IgD-negative memory B cell (primary cell): ENCODE measurements around the gene ZNF385D. TPM values are rescaled to one million over a fixed set of nuclear protein-coding genes. Genes with fewer than 3 reads are reported as not detected.
"Not testable (repeated sequence)": the region's sequence is repeated elsewhere in the genome, so short reads cannot be mapped to it uniquely, and the experiment has no call there.

Experiments
- H3K27ac Mint-ChIP-seq, 3 donors: one replicate each; pipeline ENCODE4 v1.8.0; 2020 to 2022; ENCODE audit warnings: mild to moderate bottlenecking in 3 of 3, mixed read lengths in 3 of 3, moderate library complexity in 1 of 3
- H3K27me3 Mint-ChIP-seq: one replicate; pipeline ENCODE4 v1.8.0; 2021; ENCODE audit warnings: mixed read lengths
- H3K36me3 Mint-ChIP-seq: one replicate; pipeline ENCODE4 v1.8.0; 2020; ENCODE audit warnings: mild to moderate bottlenecking, mixed read lengths
- H3K4me1 Mint-ChIP-seq, 3 donors: one replicate each; pipeline ENCODE4 v1.8.0; 2020 to 2022; ENCODE audit warnings: mixed read lengths in 3 of 3, mild to moderate bottlenecking in 1 of 3
- H3K4me3 Mint-ChIP-seq, 4 donors: one replicate each; pipeline ENCODE4 v1.8.0; 2020 to 2022; ENCODE audit warnings: mild to moderate bottlenecking in 4 of 4, mixed read lengths in 4 of 4, moderate library complexity in 3 of 4
- H3K9me3 Mint-ChIP-seq, 3 donors: one replicate each; pipeline ENCODE4 v1.8.0; 2020 to 2021; ENCODE audit warnings: mixed read lengths in 3 of 3, mild to moderate bottlenecking in 1 of 3
- polyA plus RNA-seq: library from polyadenylated mRNA; unstranded; fragments of 300-500 nt; fragmentation: Illumina TruSeq; gene quantifications from one replicate; pipeline ENCODE4 v1.2.3, GENCODE V29; 2021

Gene ZNF385D
- polyA plus RNA-seq, 1 donor from 2014 or later: 0.24 TPM

DNA sequence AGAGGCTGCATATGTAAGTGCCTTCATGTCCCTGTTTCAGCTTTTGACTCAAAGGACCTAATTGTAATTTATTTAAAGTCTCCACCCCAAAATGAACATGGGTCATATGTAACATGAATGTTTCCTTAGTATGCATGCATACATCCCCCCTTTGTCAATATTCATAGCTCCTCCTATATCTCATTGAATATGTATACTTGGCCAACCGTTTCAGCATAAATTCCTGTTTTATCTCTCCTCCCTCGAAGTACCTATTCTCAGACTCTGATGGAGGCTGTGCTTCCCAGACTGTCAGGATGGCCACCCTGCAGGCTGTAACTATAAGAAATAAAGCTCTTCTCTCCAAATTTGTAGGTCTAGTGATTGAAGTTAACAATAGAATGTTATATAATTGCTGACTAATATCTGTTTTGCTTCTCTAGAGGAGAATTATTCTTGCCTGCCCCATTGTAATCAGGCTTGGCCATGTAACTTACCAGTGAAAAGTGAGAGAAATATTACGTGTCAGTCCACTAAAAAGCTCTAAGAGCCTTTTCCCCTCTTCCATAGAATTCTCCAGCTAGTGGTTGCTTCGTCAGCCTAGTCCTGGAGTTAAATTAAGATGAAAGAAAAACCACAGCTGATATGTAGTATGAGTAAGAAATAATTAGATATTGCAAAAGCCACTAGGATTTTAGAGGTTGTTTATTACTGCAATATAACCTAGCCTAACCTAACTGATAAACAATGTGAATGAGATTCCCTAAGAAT lies 245.1 kb downstream of the ZNF385D start:
- Mint-ChIP-seq H3K36me3 (no peaks in the 10 kb centered on the region), H3K4me1 (no peaks in the 10 kb centered on the region), H3K9me3 (peaks cover 0 to 4% (median 2%) of the 10 kb centered on the region in 3 donors), H3K4me3 (no peak overlapping the region), H3K27me3 (no peaks in the 10 kb centered on the region), H3K27ac (no peak overlapping the region)

DNA sequence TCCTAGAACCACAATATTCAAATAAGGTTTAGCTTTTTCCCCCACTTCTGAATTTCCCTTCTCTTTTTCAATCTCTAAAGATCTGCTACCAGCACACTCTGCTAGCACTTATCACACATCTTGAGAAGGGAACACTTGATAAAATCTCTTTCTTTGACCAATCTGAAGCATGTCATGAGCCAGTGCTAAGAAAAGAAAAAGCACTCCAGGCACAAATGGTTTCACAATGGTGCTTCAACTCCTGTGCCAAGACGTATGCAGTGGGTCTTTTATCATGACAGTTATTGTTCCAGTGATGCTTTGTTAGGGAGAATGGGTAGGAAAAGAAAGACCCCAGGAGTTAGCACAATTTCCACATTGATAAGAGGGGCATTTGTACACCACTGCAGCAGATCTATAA lies 248.4 kb downstream of the ZNF385D start:
- Mint-ChIP-seq H3K27me3 (no peaks in the 10 kb centered on the region), H3K27ac (no peak overlapping the region), H3K4me3 (no peak overlapping the region), H3K4me1 (no peaks in the 10 kb centered on the region), H3K36me3 (peaks cover 1% of the 10 kb centered on the region), H3K9me3 (peaks cover 0 to 3% (median 0%) of the 10 kb centered on the region in 3 donors)

DNA sequence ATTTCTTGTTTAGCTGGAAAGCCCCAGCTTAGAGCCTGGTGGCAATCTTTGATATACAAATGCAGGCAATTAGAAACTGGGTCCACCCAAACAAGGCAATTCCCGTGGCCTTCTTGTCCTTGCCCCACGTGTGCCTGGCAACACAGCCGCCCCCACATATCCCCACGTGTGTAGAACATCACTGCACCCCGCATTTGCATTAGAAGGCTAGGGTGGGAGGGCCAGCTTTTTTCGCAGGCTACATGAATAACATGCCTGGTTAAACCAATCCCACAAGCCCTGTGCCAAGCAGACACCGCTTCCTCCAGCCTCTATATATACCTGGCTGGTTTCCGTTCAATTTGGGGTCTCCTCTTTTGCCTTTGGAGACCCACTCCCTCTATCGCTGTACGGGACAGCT lies 250.2 kb downstream of the ZNF385D start:
- H3K4me1 Mint-ChIP-seq: no peaks in the 10 kb centered on the region
- peaks cover 1% of the 10 kb centered on the region for H3K36me3 Mint-ChIP-seq
- no peak overlapping the region for H3K27ac Mint-ChIP-seq
- H3K27me3 Mint-ChIP-seq: no peaks in the 10 kb centered on the region
- H3K4me3 Mint-ChIP-seq: no peak overlapping the region
- peaks cover 0 to 3% (median 0%) of the 10 kb centered on the region in 3 donors for H3K9me3 Mint-ChIP-seq

DNA sequence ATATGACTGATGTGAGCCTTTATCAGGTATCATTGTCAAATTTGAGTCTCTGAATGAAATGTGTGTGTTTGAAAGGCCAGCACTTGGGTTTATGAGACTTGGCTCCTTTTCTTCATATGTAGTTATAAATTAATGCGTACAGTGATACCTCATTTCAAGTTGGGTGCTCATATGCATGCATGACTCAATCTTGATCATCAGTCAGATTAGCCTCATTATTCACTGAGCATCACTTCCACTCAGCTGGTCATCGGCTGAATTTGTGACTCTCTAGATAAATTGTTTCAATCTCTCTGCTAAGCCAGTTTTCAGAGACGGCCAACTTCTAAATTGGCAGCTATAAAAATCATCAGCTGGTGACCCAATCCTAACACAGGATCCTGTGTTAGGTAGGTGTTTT lies 260.3 kb downstream of the ZNF385D start:
- H3K4me3 Mint-ChIP-seq, H3K9me3 Mint-ChIP-seq, H3K4me1 Mint-ChIP-seq, H3K27ac Mint-ChIP-seq, H3K27me3 Mint-ChIP-seq, H3K36me3 Mint-ChIP-seq: not testable (repeated sequence)

DNA sequence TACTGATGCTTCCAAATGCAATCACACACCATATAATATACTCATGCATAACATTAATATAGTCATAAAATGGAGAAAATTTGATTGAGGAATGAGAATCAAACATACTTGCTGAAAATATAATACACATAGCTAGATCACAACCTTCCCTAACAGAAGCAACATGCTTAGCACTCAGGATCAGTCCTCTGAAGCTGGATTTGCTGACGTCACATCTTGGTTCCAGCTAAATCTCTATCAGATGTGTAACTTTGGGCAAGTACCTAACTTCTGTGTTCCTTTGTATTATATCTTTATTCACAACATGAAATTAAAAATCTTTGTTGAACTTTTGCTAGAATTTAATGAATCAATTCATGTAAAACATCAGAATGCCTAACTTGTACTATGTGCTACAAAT lies 263.5 kb downstream of the ZNF385D start:
- H3K4me3 Mint-ChIP-seq: no peak overlapping the region
- no peaks in the 10 kb centered on the region for H3K4me1 Mint-ChIP-seq
- no peaks in the 10 kb centered on the region for H3K36me3 Mint-ChIP-seq
- H3K27me3 Mint-ChIP-seq: no peaks in the 10 kb centered on the region
- peaks cover 0 to 2% (median 2%) of the 10 kb centered on the region in 3 donors for H3K9me3 Mint-ChIP-seq
- H3K27ac Mint-ChIP-seq: no peak overlapping the region

DNA sequence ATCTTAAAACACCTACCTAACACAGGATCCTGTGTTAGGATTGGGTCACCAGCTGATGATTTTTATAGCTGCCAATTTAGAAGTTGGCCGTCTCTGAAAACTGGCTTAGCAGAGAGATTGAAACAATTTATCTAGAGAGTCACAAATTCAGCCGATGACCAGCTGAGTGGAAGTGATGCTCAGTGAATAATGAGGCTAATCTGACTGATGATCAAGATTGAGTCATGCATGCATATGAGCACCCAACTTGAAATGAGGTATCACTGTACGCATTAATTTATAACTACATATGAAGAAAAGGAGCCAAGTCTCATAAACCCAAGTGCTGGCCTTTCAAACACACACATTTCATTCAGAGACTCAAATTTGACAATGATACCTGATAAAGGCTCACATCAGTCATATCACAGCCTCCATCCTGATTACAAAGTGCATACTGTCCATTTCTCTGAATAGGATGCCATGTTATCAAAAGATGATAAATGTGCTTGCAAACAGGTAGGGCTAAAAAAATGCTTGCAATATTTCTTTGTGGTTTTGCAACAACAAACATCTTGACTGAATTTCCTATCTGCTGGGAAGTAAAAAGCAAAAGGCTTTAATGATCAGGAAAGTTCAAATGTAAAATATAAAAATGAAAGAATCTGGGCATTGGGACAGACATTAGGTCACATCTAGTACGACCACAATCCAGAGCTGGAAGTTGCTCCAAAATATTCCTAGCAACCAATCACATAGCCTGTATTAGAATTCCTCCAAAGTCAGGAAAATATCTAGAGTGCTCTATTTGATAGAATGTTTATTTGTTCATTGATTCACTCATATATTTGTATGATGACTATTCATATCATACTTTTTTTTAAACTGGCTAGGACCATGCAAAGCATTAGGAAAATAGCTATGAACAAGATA lies 264.7 kb downstream of the ZNF385D start:
- H3K4me3 Mint-ChIP-seq, H3K27ac Mint-ChIP-seq, H3K36me3 Mint-ChIP-seq, H3K4me1 Mint-ChIP-seq, H3K9me3 Mint-ChIP-seq, H3K27me3 Mint-ChIP-seq: not testable (repeated sequence)

DNA sequence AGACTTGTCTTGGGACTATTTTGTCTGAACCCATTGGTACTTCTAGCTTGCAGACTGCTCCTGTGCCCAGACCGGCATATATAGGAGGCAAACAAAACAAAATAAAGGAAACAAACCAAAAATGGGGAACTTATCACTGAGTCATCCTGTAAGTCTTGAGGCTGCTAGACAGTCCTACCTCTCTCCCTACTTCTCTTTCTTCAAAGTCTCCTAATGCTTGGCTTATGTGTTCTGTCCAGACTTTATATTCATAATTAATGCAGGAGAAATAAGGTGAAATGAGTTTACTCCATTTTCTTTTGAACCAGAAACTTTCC lies 266.2 kb downstream of the ZNF385D start:
- peaks cover 2% of the 10 kb centered on the region for H3K36me3 Mint-ChIP-seq
- peaks cover 0 to 2% (median 2%) of the 10 kb centered on the region in 3 donors for H3K9me3 Mint-ChIP-seq
- H3K27me3 Mint-ChIP-seq: no peaks in the 10 kb centered on the region
- H3K4me3 Mint-ChIP-seq: no peak overlapping the region
- no peak overlapping the region for H3K27ac Mint-ChIP-seq
- H3K4me1 Mint-ChIP-seq: no peaks in the 10 kb centered on the region

DNA sequence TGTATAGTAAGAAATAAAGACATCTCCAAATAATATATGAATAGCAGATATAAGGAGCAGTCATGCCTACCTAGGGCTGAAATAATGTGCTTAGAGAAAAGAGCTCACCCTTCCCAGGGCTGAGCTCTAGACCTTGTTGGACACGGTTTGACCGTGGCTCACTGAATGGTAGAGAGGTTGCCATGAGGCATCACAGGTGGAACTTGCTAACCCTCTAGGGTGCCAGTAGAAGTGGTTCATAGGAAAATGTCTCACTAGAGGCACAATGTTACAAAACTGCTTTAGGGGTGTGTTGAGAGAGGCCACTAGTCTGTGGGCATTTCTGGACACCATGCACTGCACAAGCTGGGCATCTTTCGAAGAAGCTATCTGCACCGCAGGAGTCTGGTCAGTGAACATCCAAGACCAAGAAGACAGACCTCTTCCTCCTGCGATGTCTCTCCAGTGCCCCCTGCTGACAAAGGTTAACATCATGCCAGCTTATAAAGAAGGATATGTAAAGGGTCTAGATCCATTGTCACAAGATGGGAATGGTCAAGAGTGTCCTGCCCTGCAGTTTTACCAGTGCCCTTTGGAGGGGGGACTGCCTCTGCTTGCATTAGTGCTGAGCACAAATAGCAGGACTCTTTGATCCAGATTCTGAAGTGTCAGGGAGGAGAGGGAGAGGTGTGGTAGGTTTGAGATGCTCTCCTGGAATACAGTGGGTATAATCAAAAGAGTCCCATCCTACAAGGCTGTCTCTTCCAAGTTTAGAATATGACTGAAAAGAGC lies 266.8 kb downstream of the ZNF385D start:
- no peaks in the 10 kb centered on the region for H3K27me3 Mint-ChIP-seq
- peaks cover 0 to 2% (median 2%) of the 10 kb centered on the region in 3 donors for H3K9me3 Mint-ChIP-seq
- no peak overlapping the region for H3K4me3 Mint-ChIP-seq
- H3K27ac Mint-ChIP-seq: no peak overlapping the region
- H3K36me3 Mint-ChIP-seq: peaks cover 2% of the 10 kb centered on the region
- H3K4me1 Mint-ChIP-seq: no peaks in the 10 kb centered on the region

DNA sequence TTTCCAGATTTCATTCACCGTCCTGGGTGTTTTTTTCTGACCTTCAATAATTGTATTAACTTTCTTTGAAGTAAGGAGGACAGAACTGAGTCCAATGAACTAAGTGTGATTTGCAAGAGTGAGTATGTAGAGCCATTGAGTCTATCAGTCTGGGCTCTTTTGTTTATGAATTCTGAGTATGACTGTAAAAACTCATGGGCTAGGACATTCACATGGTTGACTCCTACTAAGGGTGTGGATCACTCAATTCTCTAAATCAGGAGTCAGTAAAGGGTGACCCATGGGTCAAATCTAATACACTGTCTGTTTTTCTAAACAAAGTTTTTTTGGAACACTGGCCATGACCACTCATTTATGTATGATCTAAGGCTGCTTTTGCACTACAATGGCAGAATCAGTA lies 269.0 kb downstream of the ZNF385D start:
- Mint-ChIP-seq H3K27ac (no peak overlapping the region), H3K27me3 (no peaks in the 10 kb centered on the region)

DNA sequence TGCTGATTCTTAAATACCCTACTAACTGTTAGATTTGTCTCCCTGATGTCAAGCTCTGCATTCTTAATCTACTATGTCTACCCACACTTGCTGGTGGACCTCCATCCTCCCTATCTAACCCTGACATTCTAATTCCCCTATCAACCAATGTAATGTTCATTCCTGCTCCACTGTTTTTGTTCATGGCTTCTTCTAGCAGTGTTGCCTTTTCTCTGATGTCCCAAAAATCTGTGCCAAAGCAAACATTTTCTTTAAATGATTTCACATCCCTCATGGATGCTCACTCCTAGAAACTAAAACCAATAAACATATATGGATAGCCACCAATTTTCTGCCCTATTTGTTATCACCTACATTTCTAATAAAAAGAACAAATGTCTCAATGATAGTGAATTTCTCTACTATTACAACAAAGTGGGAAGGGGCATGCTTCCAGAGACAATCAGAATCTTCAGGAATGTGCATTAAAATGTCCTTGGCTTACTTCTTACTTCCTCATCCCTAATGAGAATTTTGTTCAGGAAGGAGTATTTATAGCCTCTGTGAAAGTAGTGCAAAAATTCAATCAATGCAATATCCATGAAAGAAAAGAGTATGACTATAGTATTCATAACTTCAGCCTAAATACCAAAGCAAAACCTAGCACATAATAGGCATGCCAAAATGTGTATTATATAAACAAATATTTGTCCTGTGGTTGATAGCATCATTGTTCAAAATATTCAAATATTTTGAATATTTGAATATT lies 273.3 kb downstream of the ZNF385D start:
- H3K27me3 Mint-ChIP-seq: no peaks in the 10 kb centered on the region
- no peak overlapping the region for H3K4me3 Mint-ChIP-seq
- H3K4me1 Mint-ChIP-seq: no peaks in the 10 kb centered on the region
- peaks cover 0 to 5% (median 3%) of the 10 kb centered on the region in 3 donors for H3K9me3 Mint-ChIP-seq
- peaks cover 2% of the 10 kb centered on the region for H3K36me3 Mint-ChIP-seq
- H3K27ac Mint-ChIP-seq: no peak overlapping the region

More for the DNA sequence above, 269.0 kb downstream of the ZNF385D start:
- Mint-ChIP-seq H3K4me3 (no peak overlapping the region), H3K9me3 (no peaks in the 10 kb centered on the region), H3K36me3 (peaks cover 2% of the 10 kb centered on the region), H3K4me1 (no peaks in the 10 kb centered on the region)

DNA sequence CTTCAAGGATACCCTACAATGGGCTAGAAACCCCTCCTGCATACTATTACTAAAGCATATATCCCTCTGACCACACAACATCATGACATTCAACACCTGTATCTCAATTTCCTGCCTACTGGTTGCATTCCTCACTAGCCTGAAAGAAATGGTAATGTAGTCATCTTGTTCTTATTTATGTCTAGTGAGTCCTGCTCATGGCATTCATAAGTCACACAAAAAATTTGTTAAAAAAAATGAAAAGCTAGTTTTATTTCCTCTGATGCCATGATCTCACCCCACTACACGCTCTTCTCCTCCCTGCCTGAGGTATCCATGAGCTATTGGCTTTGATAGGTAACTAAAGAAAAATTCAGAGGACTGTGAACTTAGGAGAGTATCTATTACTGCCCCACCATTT lies 284.5 kb downstream of the ZNF385D start:
- no peaks in the 10 kb centered on the region for H3K4me1 Mint-ChIP-seq
- H3K27ac Mint-ChIP-seq: no peak overlapping the region
- peaks cover 0 to 4% (median 0%) of the 10 kb centered on the region in 3 donors for H3K9me3 Mint-ChIP-seq
- H3K27me3 Mint-ChIP-seq: no peaks in the 10 kb centered on the region
- H3K4me3 Mint-ChIP-seq: no peak overlapping the region
- H3K36me3 Mint-ChIP-seq: no peaks in the 10 kb centered on the region

DNA sequence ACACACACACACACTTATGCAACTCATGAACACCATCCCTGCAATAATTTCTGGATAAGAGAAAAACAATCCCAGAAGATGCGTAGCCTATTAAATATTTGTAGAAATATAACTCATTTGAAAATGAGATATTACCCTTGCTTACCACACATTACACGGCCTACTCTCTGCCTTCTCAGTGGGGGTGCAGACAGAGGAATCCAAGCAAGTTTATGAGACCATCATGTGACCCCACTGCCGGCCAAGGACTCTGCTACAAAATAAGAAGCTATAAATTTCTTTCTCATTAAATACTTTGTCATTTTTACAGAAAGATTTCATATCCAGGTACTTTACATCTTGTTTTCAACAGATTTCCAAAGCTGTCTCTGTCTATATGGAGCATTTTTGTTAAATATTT lies 286.3 kb downstream of the ZNF385D start:
- Mint-ChIP-seq H3K36me3 (no peaks in the 10 kb centered on the region), H3K9me3 (peaks cover 0 to 3% (median 2%) of the 10 kb centered on the region in 3 donors), H3K4me1 (no peaks in the 10 kb centered on the region), H3K27ac (no peak overlapping the region), H3K27me3 (no peaks in the 10 kb centered on the region), H3K4me3 (no peak overlapping the region)

DNA sequence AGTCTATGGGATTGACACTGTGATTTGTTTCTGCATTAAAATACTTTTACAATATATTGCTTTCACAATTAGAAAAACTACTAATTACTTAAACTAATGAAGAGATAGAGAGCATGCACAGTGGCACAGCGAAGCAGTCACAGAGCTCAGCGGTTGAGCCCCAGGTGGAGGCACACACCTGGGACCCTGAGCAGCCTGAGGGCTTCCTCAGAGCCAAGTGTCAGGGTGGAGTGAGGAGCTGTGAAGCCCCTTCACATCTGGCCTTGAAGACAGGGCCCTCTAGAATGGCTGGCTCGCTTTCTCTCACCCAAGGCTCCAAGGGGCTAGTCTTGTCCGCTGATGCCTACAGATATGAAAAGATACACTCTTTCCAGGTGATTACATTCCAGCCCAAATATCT lies 287.7 kb downstream of the ZNF385D start:
- Mint-ChIP-seq H3K27me3 (no peaks in the 10 kb centered on the region), H3K27ac (no peak overlapping the region), H3K4me3 (no peak overlapping the region), H3K36me3 (no peaks in the 10 kb centered on the region), H3K4me1 (no peaks in the 10 kb centered on the region), H3K9me3 (peaks cover 0 to 3% (median 0%) of the 10 kb centered on the region in 3 donors)

DNA sequence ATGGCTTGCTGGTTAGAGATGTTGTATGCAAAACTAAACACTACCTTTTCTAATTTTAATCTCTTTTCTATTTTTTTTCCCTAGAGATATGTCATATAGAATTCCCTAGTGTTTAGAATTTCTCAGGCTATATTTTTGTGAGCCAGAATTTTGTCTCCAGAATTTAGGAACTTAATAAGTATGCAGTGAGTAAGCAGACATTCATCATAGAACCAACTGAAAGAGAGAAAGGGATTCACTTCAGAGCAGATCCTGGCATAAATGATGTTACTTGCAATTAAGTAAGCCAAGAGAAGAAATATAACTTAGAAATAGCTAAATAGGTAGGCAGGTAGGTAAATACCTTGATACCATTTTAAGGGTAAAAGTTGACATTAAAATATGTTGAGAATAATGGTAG lies 288.9 kb downstream of the ZNF385D start:
- Mint-ChIP-seq H3K4me1 (no peaks in the 10 kb centered on the region), H3K9me3 (peaks cover 0 to 3% (median 1%) of the 10 kb centered on the region in 3 donors)

More for the DNA sequence above, 288.9 kb downstream of the ZNF385D start:
- H3K4me3 Mint-ChIP-seq: no peak overlapping the region
- no peak overlapping the region for H3K27ac Mint-ChIP-seq
- no peaks in the 10 kb centered on the region for H3K27me3 Mint-ChIP-seq
- H3K36me3 Mint-ChIP-seq: no peaks in the 10 kb centered on the region
